BLaER1 (cell line): ENCODE data around the gene POLR3GL.
"Not testable (repeated sequence)": the region's sequence is repeated elsewhere in the genome, so short reads cannot be mapped to it uniquely, and the experiment has no call there.

ENCODE experiments used
- H3K27ac ChIP-seq: shearing (Covaris generic); formaldehyde crosslinking; 2 replicates; pipeline ENCODE4 v1.8.1; 2022
- H3K27me3 ChIP-seq: shearing (Covaris generic); formaldehyde crosslinking; 2 replicates; pipeline ENCODE4 v1.8.1; 2022
- H3K36me3 ChIP-seq: shearing (Covaris generic); formaldehyde crosslinking; 2 replicates; pipeline ENCODE4 v1.8.1; 2022
- H3K4me1 ChIP-seq: shearing (Covaris generic); formaldehyde crosslinking; 2 replicates; pipeline ENCODE4 v1.8.1; 2022
- H3K4me2 ChIP-seq: shearing (Covaris generic); formaldehyde crosslinking; 2 replicates; pipeline ENCODE4 v1.8.1; 2022
- H3K4me3 ChIP-seq: shearing (Covaris generic); formaldehyde crosslinking; 2 replicates; pipeline ENCODE4 v1.8.1; 2022
- H3K9ac ChIP-seq: shearing (Covaris generic); formaldehyde crosslinking; 2 replicates; pipeline ENCODE4 v1.8.1; 2022
- H3K9me3 ChIP-seq: shearing (Covaris generic); formaldehyde crosslinking; 2 replicates; pipeline ENCODE4 v1.8.1; 2022
- H4K20me1 ChIP-seq: shearing (Covaris generic); formaldehyde crosslinking; 2 replicates; pipeline ENCODE4 v1.8.1; 2022
- Cebpa-rat ChIP-seq: shearing (Covaris generic); IDR thresholded peaks from 2 replicates; pipeline ENCODE4 v1.8.1; 2022

POLR3GL gene

GRCh38 chr1:145927063-145927886 is 37.2 kb upstream of the POLR3GL start, which contains the start of gene RBM8A:
Gene RBM8A, minus strand, starts transcription at chr1:145927484. Its CDS starts 58 bp downstream, at chr1:145927426.
- Histone ChIP-seq H3K9me3 (no peaks in the 10 kb centered on the region), H3K9ac (peak within 1 kb of the TSS; percentile 95), H3K4me3 (peak within 1 kb of the TSS; percentile 76), H3K36me3 (peaks cover 27% of the 10 kb centered on the region), H3K4me1 (peaks cover 22% of the 10 kb centered on the region), H3K27ac (peak within 1 kb of the TSS; percentile 96), H4K20me1 (peaks cover 10% of the 10 kb centered on the region; the same call in 1 of the 2 replicates), H3K27me3 (no peaks in the 10 kb centered on the region), H3K4me2 (peak within 1 kb of the TSS; percentile 94)
- no peak for TF ChIP-seq Cebpa-rat

DNA sequence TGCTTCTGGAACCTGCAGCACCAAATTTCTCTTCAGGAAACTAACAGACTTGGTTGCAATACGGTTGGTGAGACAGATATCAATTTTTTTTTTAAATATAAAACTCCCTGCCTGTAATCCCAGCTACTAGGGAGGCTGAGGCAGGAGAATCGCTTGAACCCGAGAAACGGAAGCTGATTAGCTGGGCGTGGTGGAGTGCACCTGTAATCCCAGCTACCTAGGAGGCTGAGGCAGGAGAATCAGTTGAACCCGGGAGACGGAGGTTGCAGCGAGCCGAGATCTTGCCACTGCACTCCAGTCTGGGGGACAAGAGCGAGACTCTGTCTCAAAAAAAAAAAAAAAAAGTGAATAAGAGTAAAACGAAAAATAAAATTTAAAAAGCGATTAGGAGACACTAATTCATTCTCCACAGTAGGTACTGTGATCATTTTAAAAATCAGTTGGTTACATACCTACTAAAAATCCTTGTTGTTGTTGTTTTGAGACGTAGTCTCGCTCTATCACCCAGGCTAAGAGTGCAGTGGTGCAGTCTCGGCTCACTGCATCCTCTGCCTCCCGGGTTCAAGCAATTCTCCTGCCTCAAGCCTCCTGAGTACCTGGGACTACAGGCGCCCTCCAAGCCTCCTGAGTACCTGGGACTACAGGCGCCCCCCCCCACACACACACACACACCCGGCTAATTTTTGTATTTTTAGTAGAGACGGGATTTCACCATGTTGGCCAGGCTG is 36.4 kb upstream of the POLR3GL start:
- H3K9me3 ChIP-seq: no peaks in the 10 kb centered on the region
- peak overlapping the region; percentile 76 for H3K4me3 ChIP-seq
- H3K27ac ChIP-seq: peak overlapping the region; percentile 96
- H3K4me2 ChIP-seq: peak overlapping the region; percentile 94
- no peaks in the 10 kb centered on the region for H3K27me3 ChIP-seq
- no peak for TF ChIP-seq Cebpa-rat
- H3K9ac ChIP-seq: peak overlapping the region; percentile 95
- H4K20me1 ChIP-seq: peaks cover 10% of the 10 kb centered on the region; the same call in 1 of the 2 replicates
- H3K36me3 ChIP-seq: peaks cover 19% of the 10 kb centered on the region
- peaks cover 30% of the 10 kb centered on the region for H3K4me1 ChIP-seq

- H3K9me3 ChIP-seq, H3K9ac ChIP-seq, H3K27me3 ChIP-seq, H4K20me1 ChIP-seq, H3K4me3 ChIP-seq: not testable (repeated sequence)
- H3K4me1 ChIP-seq: peaks cover 27% of the 10 kb centered on the region
- H3K36me3 ChIP-seq: peaks cover 43% of the 10 kb centered on the region
- peak overlapping the region; percentile 35; the same call in 1 of the 2 replicates for H3K27ac ChIP-seq
- peak overlapping the region; percentile 45 for H3K4me2 ChIP-seq
Measured at GRCh38 chr1:145932522-145933009, 31.9 kb upstream of the POLR3GL start.

DNA sequence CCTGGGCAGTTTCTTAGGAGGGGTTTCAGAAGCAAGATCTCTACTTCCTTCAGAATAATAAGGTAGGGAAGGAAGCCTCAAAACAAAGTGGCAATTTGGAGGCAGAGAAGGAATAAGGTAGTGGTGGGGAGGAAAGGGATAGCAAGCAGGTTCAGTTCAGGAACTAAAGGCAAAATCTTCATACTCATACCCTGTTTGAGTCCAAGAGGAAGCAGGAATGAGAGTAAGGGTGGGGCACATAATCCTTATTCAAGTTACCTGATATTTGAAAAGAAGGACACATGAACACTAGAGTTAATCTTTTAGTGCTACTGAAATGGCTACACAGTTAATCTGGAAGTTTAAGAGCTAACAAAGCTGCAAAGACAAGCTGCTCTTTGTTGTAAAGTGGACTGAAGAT is 28.8 kb upstream of the POLR3GL start:
- no peaks in the 10 kb centered on the region for H3K27me3 ChIP-seq
- no peak overlapping the region for H3K27ac ChIP-seq
- peaks cover 16% of the 10 kb centered on the region for H3K4me1 ChIP-seq
- no peaks in the 10 kb centered on the region for H3K9me3 ChIP-seq
- no peak overlapping the region for H3K9ac ChIP-seq
- TF ChIP-seq Cebpa-rat: no peak
- H3K36me3 ChIP-seq: peaks cover 66% of the 10 kb centered on the region
- H3K4me2 ChIP-seq: no peak overlapping the region
- H3K4me3 ChIP-seq: no peak overlapping the region
- H4K20me1 ChIP-seq: no peaks in the 10 kb centered on the region

DNA sequence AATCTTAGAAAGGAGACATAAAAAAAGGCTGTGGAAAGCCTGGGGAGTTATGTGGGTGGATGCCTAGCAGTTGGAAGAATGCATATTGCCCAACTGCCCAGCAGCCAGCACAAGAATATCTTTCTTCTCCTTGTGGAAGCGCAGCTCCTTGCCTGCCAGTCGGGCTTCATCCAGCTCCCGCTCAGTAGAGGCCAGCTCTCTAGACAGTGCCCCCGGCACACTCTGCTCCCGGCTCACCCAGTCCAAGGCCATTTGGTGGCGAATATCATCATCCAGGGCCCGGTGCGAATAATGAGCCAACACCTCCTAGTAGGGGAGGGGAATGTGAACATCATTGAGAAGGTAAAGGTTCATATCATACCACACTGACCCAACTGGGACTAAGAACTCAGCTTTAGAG is 28.2 kb upstream of the POLR3GL start:
- H3K9me3 ChIP-seq: no peaks in the 10 kb centered on the region
- H3K9ac ChIP-seq: no peak overlapping the region
- no peak for TF ChIP-seq Cebpa-rat
- H3K4me2 ChIP-seq: no peak overlapping the region
- no peaks in the 10 kb centered on the region for H3K27me3 ChIP-seq
- H3K4me1 ChIP-seq: peaks cover 16% of the 10 kb centered on the region
- no peak overlapping the region for H3K4me3 ChIP-seq
- peaks cover 72% of the 10 kb centered on the region for H3K36me3 ChIP-seq
- H4K20me1 ChIP-seq: no peaks in the 10 kb centered on the region
- H3K27ac ChIP-seq: no peak overlapping the region

- no peak overlapping the region for H3K4me3 ChIP-seq
- no peak overlapping the region for H3K27ac ChIP-seq
- no peak overlapping the region for H3K9ac ChIP-seq
Measured at GRCh38 chr1:145937436-145937835, 27.1 kb upstream of the POLR3GL start.

GRCh38 chr1:145942405-145942804 is 22.1 kb upstream of the POLR3GL start:
- no peaks in the 10 kb centered on the region for H3K9me3 ChIP-seq
- no peak overlapping the region for H3K4me3 ChIP-seq
- no peaks in the 10 kb centered on the region for H3K4me1 ChIP-seq
- no peak overlapping the region for H3K4me2 ChIP-seq
- no peak overlapping the region for H3K27ac ChIP-seq
- no peak for TF ChIP-seq Cebpa-rat
- peaks cover 3% of the 10 kb centered on the region; the same call in 1 of the 2 replicates for H4K20me1 ChIP-seq
- no peak overlapping the region for H3K9ac ChIP-seq
- peaks cover 90% of the 10 kb centered on the region for H3K36me3 ChIP-seq
- H3K27me3 ChIP-seq: no peaks in the 10 kb centered on the region

More at GRCh38 chr1:145937436-145937835, 27.1 kb upstream of the POLR3GL start:
- Histone ChIP-seq H4K20me1 (no peaks in the 10 kb centered on the region), H3K9me3 (no peaks in the 10 kb centered on the region), H3K4me2 (no peak overlapping the region), H3K27me3 (no peaks in the 10 kb centered on the region), H3K4me1 (peaks cover 13% of the 10 kb centered on the region), H3K36me3 (peaks cover 84% of the 10 kb centered on the region)
- TF ChIP-seq Cebpa-rat: no peak

- Histone ChIP-seq H3K36me3 (peaks cover 89% of the 10 kb centered on the region), H3K4me3 (no peak overlapping the region), H3K9ac (no peak overlapping the region)
Measured at GRCh38 chr1:145942871-145943270, 21.6 kb upstream of the POLR3GL start.

GRCh38 chr1:145944532-145944931 is 20.0 kb upstream of the POLR3GL start:
- Histone ChIP-seq H3K36me3 (peaks cover 92% of the 10 kb centered on the region), H4K20me1 (peaks cover 23% of the 10 kb centered on the region; the same call in 1 of the 2 replicates)

More at GRCh38 chr1:145942871-145943270, 21.6 kb upstream of the POLR3GL start:
- Histone ChIP-seq H4K20me1 (peaks cover 8% of the 10 kb centered on the region; the same call in 1 of the 2 replicates), H3K27ac (no peak overlapping the region), H3K9me3 (no peaks in the 10 kb centered on the region), H3K4me1 (no peaks in the 10 kb centered on the region), H3K27me3 (no peaks in the 10 kb centered on the region), H3K4me2 (no peak overlapping the region)
- TF ChIP-seq Cebpa-rat: no peak

More at GRCh38 chr1:145944532-145944931, 20.0 kb upstream of the POLR3GL start:
- Histone ChIP-seq H3K4me3 (no peak overlapping the region), H3K4me2 (no peak overlapping the region), H3K9ac (no peak overlapping the region), H3K4me1 (no peaks in the 10 kb centered on the region), H3K27ac (no peak overlapping the region), H3K27me3 (no peaks in the 10 kb centered on the region), H3K9me3 (no peaks in the 10 kb centered on the region)
- TF ChIP-seq Cebpa-rat: no peak
